Neural cell (in vitro differentiated cells): ENCODE results near the gene SIT1.

Experiments
- CTCF ChIP-seq: fragments of 450-650 bp; IDR thresholded peaks from 2 replicates; pipeline ENCODE4 v1.5.1; 2014; ENCODE audit warnings: antibody characterized with exemption, mild to moderate bottlenecking, moderate library complexity; ENCODE audit not compliant: poor library complexity, severe bottlenecking
- RAD21 ChIP-seq: fragments of 450-650 bp; conservative IDR thresholded peaks from 2 replicates; pipeline ENCODE4 v1.6.1; 2014; ENCODE audit warnings: antibody characterized with exemption, mild to moderate bottlenecking, moderate library complexity

GRCh38 chr9:35646153-35646532 lies 4.6 kb downstream of the SIT1 start:
- TF ChIP-seq CTCF = no peak
- no peak for TF ChIP-seq RAD21
